SK-N-SH treated with all-trans-retinoic acid at 6 μM for 48 hours (cell line): ENCODE results near the gene PCNA.

Experiments used
- ATAC-seq: fragments of 200-7000 bp; cut with Tn5 transposase; 3 replicates; pipeline ENCODE4 v1.9.1; 2020; ENCODE audit warnings: mild to moderate bottlenecking, moderate library complexity
- BACH2 ChIP-seq: fragments of 250-450 bp; sonication (Bioruptor Pico); IDR thresholded peaks from 2 replicates; pipeline ENCODE4 v1.9.0; 2021; ENCODE audit warnings: mild to moderate bottlenecking, borderline replicate concordance
- CSDC2 ChIP-seq: fragments of 250-450 bp; sonication (Bioruptor Pico); IDR thresholded peaks from 2 replicates; pipeline ENCODE4 v1.5.0; 2020; ENCODE audit warnings: mild to moderate bottlenecking, moderate library complexity
- ESRRG ChIP-seq: fragments of 250-450 bp; sonication (Bioruptor Pico); IDR thresholded peaks from 2 replicates; pipeline ENCODE4 v1.6.1; 2021; ENCODE audit warnings: mild to moderate bottlenecking
- GLIS3 ChIP-seq: fragments of 250-450 bp; sonication (Bioruptor Pico); IDR thresholded peaks from 2 replicates; pipeline ENCODE4 v1.5.0; 2020; ENCODE audit warnings: mild to moderate bottlenecking, moderate library complexity
- ISL1 ChIP-seq: fragments of 250-450 bp; sonication (Bioruptor Pico); IDR thresholded peaks from 2 replicates; pipeline ENCODE4 v2.1.2; 2022; ENCODE audit warnings: mild to moderate bottlenecking, moderate library complexity
- OSR1 ChIP-seq: fragments of 250-450 bp; sonication (Bioruptor Pico); IDR thresholded peaks from 2 replicates; pipeline ENCODE4 v1.8.0; 2022; ENCODE audit warnings: moderate library complexity, mild to moderate bottlenecking, inconsistent platforms
- PPARA ChIP-seq: fragments of 250-450 bp; sonication (Bioruptor Pico); IDR thresholded peaks from 2 replicates; pipeline ENCODE4 v1.5.0; 2020; ENCODE audit warnings: mild to moderate bottlenecking, borderline replicate concordance
- RARB ChIP-seq: fragments of 250-450 bp; sonication (Bioruptor Pico); IDR thresholded peaks from 2 replicates; pipeline ENCODE4 v1.8.0; 2021; ENCODE audit warnings: mild to moderate bottlenecking, moderate library complexity
- SNAI2 ChIP-seq: fragments of 250-450 bp; sonication (Bioruptor Pico); IDR thresholded peaks from 2 replicates; pipeline ENCODE4 v1.5.0; 2020; ENCODE audit warnings: mild to moderate bottlenecking, moderate library complexity
- TCF4 ChIP-seq: fragments of 250-450 bp; sonication (Bioruptor Pico); IDR thresholded peaks from 2 replicates; pipeline ENCODE4 v1.8.0; 2021; ENCODE audit warnings: mild to moderate bottlenecking, moderate library complexity, borderline replicate concordance
- TOX ChIP-seq: fragments of 250-450 bp; sonication (Bioruptor Pico); IDR thresholded peaks from 2 replicates; pipeline ENCODE4 v1.8.0; 2021; ENCODE audit warnings: mild to moderate bottlenecking, moderate library complexity, borderline replicate concordance
- ZC3H10 ChIP-seq: fragments of 250-450 bp; sonication (Bioruptor Pico); IDR thresholded peaks from 2 replicates; pipeline ENCODE4 v1.5.1; 2021; ENCODE audit warnings: mild to moderate bottlenecking, moderate library complexity
- ZFP3 ChIP-seq: fragments of 250-450 bp; sonication (Bioruptor Pico); IDR thresholded peaks from 2 replicates; pipeline ENCODE4 v1.5.0; 2020; ENCODE audit warnings: mild to moderate bottlenecking, moderate library complexity
- ZFP30 ChIP-seq: fragments of 450-650 bp; formaldehyde crosslinking; IDR thresholded peaks from 2 replicates; pipeline ENCODE4 v1.5.0; 2022; ENCODE audit warnings: mild to moderate bottlenecking, moderate library complexity
- ZNF565 ChIP-seq: fragments of 450-650 bp; formaldehyde crosslinking; conservative IDR thresholded peaks from 2 replicates; pipeline ENCODE4 v1.5.0; 2020; ENCODE audit warnings: low read depth, mild to moderate bottlenecking, moderate library complexity
- ZNF70 ChIP-seq: fragments of 450-650 bp; formaldehyde crosslinking; IDR thresholded peaks from 2 replicates; pipeline ENCODE4 v1.5.0; 2020; ENCODE audit warnings: mild to moderate bottlenecking, moderate library complexity
- ZNF8 ChIP-seq: fragments of 450-650 bp; formaldehyde crosslinking; IDR thresholded peaks from 2 replicates; pipeline ENCODE4 v1.5.0; 2020; ENCODE audit warnings: mild to moderate bottlenecking, moderate library complexity
- TF ChIP-seq, protein P1 (sequence below): fragments of 250-450 bp; sonication (Bioruptor Pico); IDR thresholded peaks from 2 replicates; pipeline ENCODE4 v1.5.1; 2021; ENCODE audit warnings: mild to moderate bottlenecking, moderate library complexity
- TF ChIP-seq, protein P2 (sequence below): fragments of 250-450 bp; sonication (Bioruptor Pico); IDR thresholded peaks from 2 replicates; pipeline ENCODE4 v1.5.1; 2020; ENCODE audit warnings: low read depth, mild to moderate bottlenecking, moderate library complexity
- TF ChIP-seq, protein P3 (sequence below): fragments of 250-450 bp; sonication (Bioruptor Pico); IDR thresholded peaks from 2 replicates; pipeline ENCODE4 v1.5.0; 2020; ENCODE audit warnings: mild to moderate bottlenecking, moderate library complexity
- TF ChIP-seq, protein P4 (sequence below): fragments of 250-450 bp; sonication (Bioruptor Pico); IDR thresholded peaks from 2 replicates; pipeline ENCODE4 v1.8.0; 2021; ENCODE audit warnings: low read depth, mild to moderate bottlenecking, moderate library complexity, borderline replicate concordance
- TF ChIP-seq, protein P5 (sequence below): fragments of 250-450 bp; sonication (Bioruptor Pico); IDR thresholded peaks from 2 replicates; pipeline ENCODE4 v1.8.0; 2020; ENCODE audit warnings: mild to moderate bottlenecking, moderate library complexity, borderline replicate concordance

PCNA gene

DNA sequence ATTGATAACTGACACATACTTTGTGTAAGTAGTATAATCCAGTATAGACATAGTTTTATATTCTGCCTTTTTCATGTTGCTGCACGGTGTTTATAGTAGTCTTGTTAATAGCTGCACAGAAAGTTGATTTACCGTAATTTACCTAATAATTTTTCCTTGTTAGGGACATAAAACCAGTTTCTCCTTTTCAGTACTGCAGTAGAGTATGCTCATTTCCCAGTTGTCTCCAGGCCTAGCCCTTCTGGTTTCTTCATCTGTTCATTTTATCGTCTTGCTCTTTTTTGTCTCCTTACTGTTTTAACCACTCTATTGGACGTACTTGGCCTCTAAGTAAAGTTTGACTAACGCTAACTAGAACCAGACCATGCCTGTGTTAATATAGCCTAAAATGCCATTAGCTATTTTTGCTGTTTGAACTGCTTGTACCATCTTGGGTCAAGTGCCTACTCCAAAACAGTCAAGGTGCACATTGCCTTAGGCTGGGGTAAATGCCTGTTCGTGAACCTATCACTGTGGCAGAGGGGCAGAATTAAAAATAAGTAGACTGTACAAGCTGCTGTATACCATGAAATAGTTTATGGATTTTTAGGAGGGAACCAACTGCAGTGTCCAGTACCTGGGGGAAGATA lies 41.9 kb upstream of the PCNA start:
- TF ChIP-seq ZFP30 (CRISPR knock-in tag) (no peak), TOX (CRISPR knock-in tag) (no peak), ISL1 (no peak), ZNF70 (CRISPR knock-in tag) (no peak), RARB (CRISPR knock-in tag) (no peak), PPARA (no peak), GLIS3 (CRISPR knock-in tag) (no peak)
- TF ChIP-seq, protein P1, sequence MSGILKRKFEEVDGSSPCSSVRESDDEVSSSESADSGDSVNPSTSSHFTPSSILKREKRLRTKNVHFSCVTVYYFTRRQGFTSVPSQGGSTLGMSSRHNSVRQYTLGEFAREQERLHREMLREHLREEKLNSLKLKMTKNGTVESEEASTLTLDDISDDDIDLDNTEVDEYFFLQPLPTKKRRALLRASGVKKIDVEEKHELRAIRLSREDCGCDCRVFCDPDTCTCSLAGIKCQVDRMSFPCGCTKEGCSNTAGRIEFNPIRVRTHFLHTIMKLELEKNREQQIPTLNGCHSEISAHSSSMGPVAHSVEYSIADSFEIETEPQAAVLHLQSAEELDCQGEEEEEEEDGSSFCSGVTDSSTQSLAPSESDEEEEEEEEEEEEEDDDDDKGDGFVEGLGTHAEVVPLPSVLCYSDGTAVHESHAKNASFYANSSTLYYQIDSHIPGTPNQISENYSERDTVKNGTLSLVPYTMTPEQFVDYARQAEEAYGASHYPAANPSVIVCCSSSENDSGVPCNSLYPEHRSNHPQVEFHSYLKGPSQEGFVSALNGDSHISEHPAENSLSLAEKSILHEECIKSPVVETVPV (CRISPR knock-in tag) = no peak
- no peak for ATAC-seq

DNA sequence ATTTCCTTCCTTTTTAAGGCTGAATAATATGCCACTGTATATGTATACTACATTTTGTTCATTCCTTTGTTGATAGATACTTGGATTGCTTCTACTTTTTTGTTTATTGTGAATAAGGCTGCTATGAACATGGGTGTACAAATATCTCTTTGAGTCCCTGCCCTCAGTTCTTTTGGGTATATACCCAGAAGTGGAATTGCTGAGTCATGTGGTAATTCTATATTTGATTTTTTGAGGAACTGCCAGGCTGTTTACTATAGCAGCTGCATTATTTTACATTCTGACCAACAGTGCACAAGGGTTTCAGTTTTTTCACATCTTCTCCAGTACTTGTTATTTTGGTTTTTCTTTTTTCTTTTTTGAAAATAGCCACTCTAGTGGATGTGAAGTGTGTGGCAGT lies 41.1 kb upstream of the PCNA start:
- ATAC-seq = no peak
- TF ChIP-seq CSDC2 (CRISPR knock-in tag) (no peak), ZFP30 (CRISPR knock-in tag) (no peak), ZNF565 (no peak), TOX (CRISPR knock-in tag) (no peak), ESRRG (CRISPR knock-in tag) (no peak), OSR1 (CRISPR knock-in tag) (no peak), RARB (CRISPR knock-in tag) (no peak), GLIS3 (CRISPR knock-in tag) (no peak), ZFP3 (CRISPR knock-in tag) (no peak), BACH2 (CRISPR knock-in tag) (no peak), ISL1 (no peak), PPARA (no peak)
- TF ChIP-seq, protein P2, sequence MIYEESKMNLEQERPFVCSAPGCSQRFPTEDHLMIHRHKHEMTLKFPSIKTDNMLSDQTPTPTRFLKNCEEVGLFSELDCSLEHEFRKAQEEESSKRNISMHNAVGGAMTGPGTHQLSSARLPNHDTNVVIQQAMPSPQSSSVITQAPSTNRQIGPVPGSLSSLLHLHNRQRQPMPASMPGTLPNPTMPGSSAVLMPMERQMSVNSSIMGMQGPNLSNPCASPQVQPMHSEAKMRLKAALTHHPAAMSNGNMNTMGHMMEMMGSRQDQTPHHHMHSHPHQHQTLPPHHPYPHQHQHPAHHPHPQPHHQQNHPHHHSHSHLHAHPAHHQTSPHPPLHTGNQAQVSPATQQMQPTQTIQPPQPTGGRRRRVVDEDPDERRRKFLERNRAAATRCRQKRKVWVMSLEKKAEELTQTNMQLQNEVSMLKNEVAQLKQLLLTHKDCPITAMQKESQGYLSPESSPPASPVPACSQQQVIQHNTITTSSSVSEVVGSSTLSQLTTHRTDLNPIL = no peak

DNA sequence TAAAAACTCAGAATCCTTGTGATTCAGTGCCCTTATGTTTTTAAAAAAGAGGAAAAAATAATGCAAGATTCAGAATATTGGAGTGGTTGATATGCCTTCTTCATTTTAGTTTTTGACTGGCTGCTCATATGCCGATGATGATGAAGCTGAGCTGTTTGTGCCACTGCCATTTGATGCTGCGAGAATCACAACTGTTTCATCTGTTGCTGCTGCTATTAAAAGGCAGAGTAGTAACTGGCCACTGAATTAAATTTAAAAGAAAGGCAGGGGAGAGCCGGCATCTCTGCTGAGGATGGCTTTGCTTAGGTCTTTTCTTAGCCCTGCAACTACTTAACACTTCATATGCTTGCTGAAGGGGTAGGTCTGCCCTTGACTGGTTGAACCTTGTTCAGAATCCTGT lies 40.2 kb upstream of the PCNA start:
- TF ChIP-seq ZFP30 (CRISPR knock-in tag) (no peak), GLIS3 (CRISPR knock-in tag) (no peak), ZC3H10 (CRISPR knock-in tag) (no peak), SNAI2 (CRISPR knock-in tag) (no peak), ZNF8 (CRISPR knock-in tag) (no peak), ZNF70 (CRISPR knock-in tag) (no peak), ESRRG (CRISPR knock-in tag) (no peak), TCF4 (CRISPR knock-in tag) (no peak), ZFP3 (CRISPR knock-in tag) (no peak), OSR1 (CRISPR knock-in tag) (no peak), ZNF565 (no peak), PPARA (no peak), TOX (CRISPR knock-in tag) (no peak), BACH2 (CRISPR knock-in tag) (no peak), CSDC2 (CRISPR knock-in tag) (no peak), RARB (CRISPR knock-in tag) (no peak)
- TF ChIP-seq, protein P3, sequence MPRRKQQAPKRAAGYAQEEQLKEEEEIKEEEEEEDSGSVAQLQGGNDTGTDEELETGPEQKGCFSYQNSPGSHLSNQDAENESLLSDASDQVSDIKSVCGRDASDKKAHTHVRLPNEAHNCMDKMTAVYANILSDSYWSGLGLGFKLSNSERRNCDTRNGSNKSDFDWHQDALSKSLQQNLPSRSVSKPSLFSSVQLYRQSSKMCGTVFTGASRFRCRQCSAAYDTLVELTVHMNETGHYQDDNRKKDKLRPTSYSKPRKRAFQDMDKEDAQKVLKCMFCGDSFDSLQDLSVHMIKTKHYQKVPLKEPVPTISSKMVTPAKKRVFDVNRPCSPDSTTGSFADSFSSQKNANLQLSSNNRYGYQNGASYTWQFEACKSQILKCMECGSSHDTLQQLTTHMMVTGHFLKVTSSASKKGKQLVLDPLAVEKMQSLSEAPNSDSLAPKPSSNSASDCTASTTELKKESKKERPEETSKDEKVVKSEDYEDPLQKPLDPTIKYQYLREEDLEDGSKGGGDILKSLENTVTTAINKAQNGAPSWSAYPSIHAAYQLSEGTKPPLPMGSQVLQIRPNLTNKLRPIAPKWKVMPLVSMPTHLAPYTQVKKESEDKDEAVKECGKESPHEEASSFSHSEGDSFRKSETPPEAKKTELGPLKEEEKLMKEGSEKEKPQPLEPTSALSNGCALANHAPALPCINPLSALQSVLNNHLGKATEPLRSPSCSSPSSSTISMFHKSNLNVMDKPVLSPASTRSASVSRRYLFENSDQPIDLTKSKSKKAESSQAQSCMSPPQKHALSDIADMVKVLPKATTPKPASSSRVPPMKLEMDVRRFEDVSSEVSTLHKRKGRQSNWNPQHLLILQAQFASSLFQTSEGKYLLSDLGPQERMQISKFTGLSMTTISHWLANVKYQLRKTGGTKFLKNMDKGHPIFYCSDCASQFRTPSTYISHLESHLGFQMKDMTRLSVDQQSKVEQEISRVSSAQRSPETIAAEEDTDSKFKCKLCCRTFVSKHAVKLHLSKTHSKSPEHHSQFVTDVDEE (CRISPR knock-in tag) = no peak
- TF ChIP-seq, protein P2 = no peak
- TF ChIP-seq, protein P4, sequence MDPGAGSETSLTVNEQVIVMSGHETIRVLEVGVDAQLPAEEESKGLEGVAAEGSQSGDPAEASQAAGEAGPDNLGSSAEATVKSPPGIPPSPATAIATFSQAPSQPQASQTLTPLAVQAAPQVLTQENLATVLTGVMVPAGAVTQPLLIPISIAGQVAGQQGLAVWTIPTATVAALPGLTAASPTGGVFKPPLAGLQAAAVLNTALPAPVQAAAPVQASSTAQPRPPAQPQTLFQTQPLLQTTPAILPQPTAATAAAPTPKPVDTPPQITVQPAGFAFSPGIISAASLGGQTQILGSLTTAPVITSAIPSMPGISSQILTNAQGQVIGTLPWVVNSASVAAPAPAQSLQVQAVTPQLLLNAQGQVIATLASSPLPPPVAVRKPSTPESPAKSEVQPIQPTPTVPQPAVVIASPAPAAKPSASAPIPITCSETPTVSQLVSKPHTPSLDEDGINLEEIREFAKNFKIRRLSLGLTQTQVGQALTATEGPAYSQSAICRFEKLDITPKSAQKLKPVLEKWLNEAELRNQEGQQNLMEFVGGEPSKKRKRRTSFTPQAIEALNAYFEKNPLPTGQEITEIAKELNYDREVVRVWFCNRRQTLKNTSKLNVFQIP = no peak
- TF ChIP-seq, protein P5, sequence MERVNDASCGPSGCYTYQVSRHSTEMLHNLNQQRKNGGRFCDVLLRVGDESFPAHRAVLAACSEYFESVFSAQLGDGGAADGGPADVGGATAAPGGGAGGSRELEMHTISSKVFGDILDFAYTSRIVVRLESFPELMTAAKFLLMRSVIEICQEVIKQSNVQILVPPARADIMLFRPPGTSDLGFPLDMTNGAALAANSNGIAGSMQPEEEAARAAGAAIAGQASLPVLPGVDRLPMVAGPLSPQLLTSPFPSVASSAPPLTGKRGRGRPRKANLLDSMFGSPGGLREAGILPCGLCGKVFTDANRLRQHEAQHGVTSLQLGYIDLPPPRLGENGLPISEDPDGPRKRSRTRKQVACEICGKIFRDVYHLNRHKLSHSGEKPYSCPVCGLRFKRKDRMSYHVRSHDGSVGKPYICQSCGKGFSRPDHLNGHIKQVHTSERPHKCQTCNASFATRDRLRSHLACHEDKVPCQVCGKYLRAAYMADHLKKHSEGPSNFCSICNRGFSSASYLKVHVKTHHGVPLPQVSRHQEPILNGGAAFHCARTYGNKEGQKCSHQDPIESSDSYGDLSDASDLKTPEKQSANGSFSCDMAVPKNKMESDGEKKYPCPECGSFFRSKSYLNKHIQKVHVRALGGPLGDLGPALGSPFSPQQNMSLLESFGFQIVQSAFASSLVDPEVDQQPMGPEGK (CRISPR knock-in tag) = no peak
- no peak for ATAC-seq
